Uterus (tissue), 4 donors: Measurements from ENCODE around the gene VWA1. TPM values are rescaled to one million over a fixed set of nuclear protein-coding genes. Genes with fewer than 3 reads are reported as not detected.

Source experiments
- DNase-seq, 2 donors: peaks; one replicate each; pipeline ENCODE4 v3.0.0-alpha.2; 2019 to 2020
- H3K27ac ChIP-seq, 2 donors: fragments of 200-600 bp; sonication (generic); 1 replicate in 1 of 2; 2 replicates in 1 of 2; pipeline ENCODE4 v1.5.1; 2016 to 2018
- H3K27me3 ChIP-seq, 2 donors: fragments of 200-600 bp; sonication (generic); one replicate each; pipeline ENCODE4 v1.5.1; 2018 to 2019; ENCODE audit warnings: control low read depth in 1 of 2
- H3K36me3 ChIP-seq, 2 donors: fragments of 200-600 bp; sonication (generic); one replicate each; pipeline ENCODE4 v1.5.1; 2019; ENCODE audit warnings: control low read depth in 1 of 2
- H3K4me1 ChIP-seq, 2 donors: fragments of 200-600 bp; sonication (generic); one replicate each; pipeline ENCODE4 v1.5.1; 2018 to 2019; ENCODE audit warnings: control low read depth in 1 of 2
- H3K4me3 ChIP-seq, 2 donors: fragments of 200-600 bp; sonication (generic); 1 replicate in 1 of 2; 2 replicates in 1 of 2; pipeline ENCODE4 v1.5.1; 2018 to 2019; ENCODE audit warnings: mild to moderate bottlenecking in 1 of 2
- H3K9me3 ChIP-seq, 2 donors: fragments of 200-600 bp; sonication (generic); one replicate each; pipeline ENCODE4 v1.5.1; 2019; ENCODE audit warnings: control low read depth in 1 of 2
- CTCF ChIP-seq, 4 experiments: fragments of 200-600 bp in 2 of 4; fragments of 450-650 bp in 2 of 4; sonication (generic) in 2 of 4; IDR thresholded peaks; one replicate each; pipeline ENCODE4 v1.5.1; 2016 to 2019; ENCODE audit warnings: antibody characterized with exemption in 4 of 4, mild to moderate bottlenecking in 2 of 4, moderate library complexity in 1 of 4
- POLR2A ChIP-seq, 2 donors: fragments of 450-650 bp; IDR thresholded peaks; one replicate each; pipeline ENCODE4 v1.6.1; 2016; ENCODE audit warnings: antibody characterized with exemption in 2 of 2, mild to moderate bottlenecking in 1 of 2, moderate library complexity in 1 of 2
- intact Hi-C: fragments of 100-400 bp; cut with DNase I; formaldehyde crosslinking; loops from one replicate; pipeline ENCODE4 v1.15.1; 2023; ENCODE audit warnings: low total_unique reads
- total RNA-seq, 4 donors: library from RNA; depleted of rRNA in 3 of 4; stranded (reverse); fragments of >200 nt in 3 of 4; gene quantifications; one replicate each; pipeline versions ENCODE4 v1.1.0 to v1.2.4, GENCODE V29; 2014 to 2023
- donor health status: DM: yes; HTN: yes; CAD: no.

VWA1 gene
- total RNA-seq, 4 donors from 2014 or later = 15.6 to 67.1 (median 47.1) TPM

GRCh38 chr1:1487701-1488100 is 52.2 kb downstream of the VWA1 start:
- Histone ChIP-seq H3K36me3 (no peaks in the 10 kb centered on the region), H3K4me1 (no peaks in the 10 kb centered on the region)
- intact Hi-C loops = no loop called here

GRCh38 chr1:1489231-1489630 is 53.7 kb downstream of the VWA1 start:
- Histone ChIP-seq H3K4me3 (no peak overlapping the region), H3K4me1 (no peaks in the 10 kb centered on the region), H3K27me3 (no peaks in the 10 kb centered on the region), H3K27ac (no peak overlapping the region), H3K9me3 (peaks cover 0 to 6% of the 10 kb centered on the region in 2 donors), H3K36me3 (no peaks in the 10 kb centered on the region)
- TF ChIP-seq CTCF (IDR thresholded peaks at IDR 0.05) (no peak), POLR2A (IDR thresholded peaks at IDR 0.05) (no peak)
- intact Hi-C loops = no loop called here
- no peak for DNase-seq

More at GRCh38 chr1:1487701-1488100, 52.2 kb downstream of the VWA1 start:
- H3K4me3 ChIP-seq = no peak overlapping the region
- DNase-seq = no peak
- no peak for TF ChIP-seq POLR2A (IDR thresholded peaks at IDR 0.05)
- H3K27ac ChIP-seq = no peak overlapping the region
- H3K27me3 ChIP-seq = no peaks in the 10 kb centered on the region
- H3K9me3 ChIP-seq = no peaks in the 10 kb centered on the region

GRCh38 chr1:1489861-1490260 is 54.4 kb downstream of the VWA1 start:
- Histone ChIP-seq H3K27me3 (no peaks in the 10 kb centered on the region), H3K4me1 (no peaks in the 10 kb centered on the region), H3K36me3 (no peaks in the 10 kb centered on the region), H3K9me3 (peaks cover 0 to 6% of the 10 kb centered on the region in 2 donors), H3K4me3 (no peak overlapping the region), H3K27ac (no peak overlapping the region)
- DNase-seq = no peak
- intact Hi-C loops = no loop called here
- no peak for TF ChIP-seq CTCF (IDR thresholded peaks at IDR 0.05)
- TF ChIP-seq POLR2A (IDR thresholded peaks at IDR 0.05) = no peak

- intact Hi-C loops = no loop called here
Measured at GRCh38 chr1:1490633-1491230, 55.2 kb downstream of the VWA1 start.

GRCh38 chr1:1491601-1492000 is 56.1 kb downstream of the VWA1 start:
- intact Hi-C loops = no loop called here
- H3K4me1 ChIP-seq = no peaks in the 10 kb centered on the region
- H3K9me3 ChIP-seq = peaks cover 0 to 6% of the 10 kb centered on the region in 2 donors
- no peak overlapping the region for H3K27ac ChIP-seq
- TF ChIP-seq CTCF (IDR thresholded peaks at IDR 0.05) (no peak), POLR2A (IDR thresholded peaks at IDR 0.05) (no peak)
- no peaks in the 10 kb centered on the region for H3K36me3 ChIP-seq
- DNase-seq = no peak
- no peaks in the 10 kb centered on the region for H3K27me3 ChIP-seq
- H3K4me3 ChIP-seq = no peak overlapping the region

More at GRCh38 chr1:1490633-1491230, 55.2 kb downstream of the VWA1 start:
- DNase-seq = no peak
- Histone ChIP-seq H3K36me3 (no peaks in the 10 kb centered on the region), H3K4me1 (no peaks in the 10 kb centered on the region), H3K27ac (no peak overlapping the region), H3K4me3 (no peak overlapping the region), H3K9me3 (peaks cover 0 to 6% of the 10 kb centered on the region in 2 donors), H3K27me3 (no peaks in the 10 kb centered on the region)
- TF ChIP-seq POLR2A (IDR thresholded peaks at IDR 0.05) (no peak), CTCF (IDR thresholded peaks at IDR 0.05) (no peak)

Other genes starting within 250 kb of the VWA1 start
- 1 to 10 TPM in 1 of 4 donors, under 1 TPM in 1, not detected in 2; 0.37 to 2.6 TPM for gene TNFRSF18, start 229.1 kb upstream of the VWA1 start, total RNA-seq
- gene TNFRSF4, start 221.5 kb upstream of the VWA1 start, total RNA-seq = 1 to 10 TPM in 2 of 4 donors, not detected in 2; 1.3 to 1.5 TPM
- gene SDF4, start 203.7 kb upstream of the VWA1 start, total RNA-seq = 100 to 1,000 TPM in 1 of 4 donors, 10 to 100 TPM in 3; 29.7 to 105 (median 50.3) TPM
- 10 to 100 TPM in 3 of 4 donors, 1 to 10 TPM in 1; 1.8 to 23.5 (median 17.6) TPM for gene B3GALT6, start 203.5 kb upstream of the VWA1 start, total RNA-seq
- gene C1QTNF12, start 189.0 kb upstream of the VWA1 start, total RNA-seq = 1 to 10 TPM in 2 of 4 donors, not detected in 2; 3.1 to 8.2 TPM
- gene UBE2J2, start 161.8 kb upstream of the VWA1 start, total RNA-seq = 10 to 100 TPM in 3 of 4 donors, 1 to 10 TPM in 1; 9.5 to 66.1 (median 49.8) TPM
- 1 to 10 TPM in 3 of 4 donors, under 1 TPM in 1; 0.26 to 8.4 (median 4.4) TPM for gene SCNN1D, start 155.3 kb upstream of the VWA1 start, total RNA-seq
- gene ACAP3, start 127.8 kb upstream of the VWA1 start, total RNA-seq = 10 to 100 TPM; 11.2 to 98.5 (median 44.0) TPM
- gene PUSL1, start 127.1 kb upstream of the VWA1 start, total RNA-seq = 10 to 100 TPM; 14.7 to 34.1 (median 24.3) TPM
- gene INTS11, start 111.0 kb upstream of the VWA1 start, total RNA-seq = 100 to 1,000 TPM in 2 of 4 donors, 10 to 100 TPM in 2; 45.6 to 277 (median 130) TPM
- gene CPTP, start 110.9 kb upstream of the VWA1 start, total RNA-seq = 10 to 100 TPM in 2 of 4 donors, 1 to 10 TPM in 2; 3.5 to 23.9 (median 16.4) TPM
- under 1 TPM in 2 of 4 donors, not detected in 2; 0.14 to 0.34 TPM for gene TAS1R3, start 104.4 kb upstream of the VWA1 start, total RNA-seq
- 10 to 100 TPM; 35.6 to 94.5 (median 49.7) TPM for gene DVL1, start 86.3 kb upstream of the VWA1 start, total RNA-seq
- 100 to 1,000 TPM in 2 of 4 donors, 10 to 100 TPM in 2; 86.1 to 143 (median 117) TPM for gene MXRA8, start 77.1 kb upstream of the VWA1 start, total RNA-seq
- gene AURKAIP1, start 60.5 kb upstream of the VWA1 start, total RNA-seq = 10 to 100 TPM; 13.2 to 75.8 (median 31.1) TPM
- gene CCNL2, start 36.4 kb upstream of the VWA1 start, total RNA-seq = 100 to 1,000 TPM; 207 to 351 (median 281) TPM
- gene MRPL20, start 28.4 kb upstream of the VWA1 start, total RNA-seq = 100 to 1,000 TPM in 1 of 4 donors, 10 to 100 TPM in 3; 34.3 to 114 (median 65.1) TPM
- 10 to 100 TPM in 2 of 4 donors, 1 to 10 TPM in 2; 1.3 to 20.0 (median 6.7) TPM for gene ANKRD65, start 14.4 kb upstream of the VWA1 start, total RNA-seq
- gene ATAD3C, start 14.0 kb downstream of the VWA1 start, total RNA-seq = 1 to 10 TPM in 2 of 4 donors, under 1 TPM in 1, not detected in 1; 0.77 to 3.8 (median 1.7) TPM
- 10 to 100 TPM in 3 of 4 donors, 1 to 10 TPM in 1; 2.1 to 20.5 (median 17.8) TPM for gene ATAD3B, start 36.1 kb downstream of the VWA1 start, total RNA-seq
- gene ATAD3A, start 76.5 kb downstream of the VWA1 start, total RNA-seq = 10 to 100 TPM in 3 of 4 donors, 1 to 10 TPM in 1; 1.8 to 14.8 (median 11.7) TPM
- gene TMEM240, start 104.9 kb downstream of the VWA1 start, total RNA-seq = 10 to 100 TPM in 1 of 4 donors, 1 to 10 TPM in 1, not detected in 2; 9.4 to 16.3 TPM
- gene SSU72, start 139.2 kb downstream of the VWA1 start, total RNA-seq = 100 to 1,000 TPM in 2 of 4 donors, 10 to 100 TPM in 2; 44.0 to 273 (median 78.4) TPM
- gene FNDC10, start 164.4 kb downstream of the VWA1 start, total RNA-seq = under 1 TPM in 2 of 4 donors, not detected in 2; 0.40 to 0.48 TPM
- gene MIB2, start 179.8 kb downstream of the VWA1 start, total RNA-seq = 10 to 100 TPM; 43.0 to 78.2 (median 57.6) TPM
- gene MMP23B, start 196.5 kb downstream of the VWA1 start, total RNA-seq = 10 to 100 TPM; 10.0 to 97.3 (median 43.7) TPM
- gene CDK11B, start 223.3 kb downstream of the VWA1 start, total RNA-seq = 10 to 100 TPM in 2 of 4 donors, 1 to 10 TPM in 2; 6.8 to 28.5 (median 11.8) TPM